ENCODE measurements around the gene SIAH3. TPM values are rescaled to one million over a fixed set of nuclear protein-coding genes. Genes with fewer than 3 reads are reported as not detected.

Gene SIAH3
- total and polyA plus RNA-seq, 4 donors = 3.5 to 15.1 (median 12.4) TPM

DNA sequence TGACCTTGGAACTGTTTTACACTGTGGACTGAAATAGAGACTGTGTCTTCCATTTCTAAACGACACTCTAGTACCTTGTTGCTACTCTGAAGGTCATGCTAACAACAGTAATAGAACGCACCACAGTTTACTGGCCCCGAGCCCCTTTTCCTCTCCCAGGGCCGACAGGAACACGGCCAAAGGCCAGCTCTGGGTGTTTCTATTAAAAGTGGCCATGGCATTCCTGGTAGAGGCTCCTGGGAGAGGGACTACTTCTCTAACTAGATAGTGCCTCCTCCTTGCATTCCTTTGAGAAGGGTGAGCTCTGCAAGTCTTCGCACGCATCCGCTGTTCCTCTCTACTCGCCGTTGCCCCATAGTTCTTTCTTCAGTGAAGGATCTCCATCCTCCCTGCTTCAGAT, 18.7 kb upstream of the SIAH3 start:
- H3K9me3 ChIP-seq (ENCODE audit: control insufficient read depth, insufficient read depth, low read length) = no peaks in the 10 kb centered on the region
- H3K4me1 ChIP-seq (ENCODE audit: control insufficient read depth, insufficient read depth, low read length) = no peaks in the 10 kb centered on the region
- no peak overlapping the region for H3K4me3 ChIP-seq (ENCODE audit: low read depth, low read length)
- DNase-seq (ENCODE audit: low read depth in 4 of 6, low spot score in 6 of 6) = no peak
- H3K36me3 ChIP-seq (ENCODE audit: control insufficient read depth, insufficient read depth, low read length) = no peaks in the 10 kb centered on the region
- H3K27me3 ChIP-seq (ENCODE audit: control insufficient read depth, insufficient read depth, low read length) = no peaks in the 10 kb centered on the region
- no peak overlapping the region for H3K27ac ChIP-seq (ENCODE audit: low read depth, low read length)
- 91% methylated on average over 8 of the region's 10 CpGs for WGBS (ENCODE audit: insufficient coverage)

DNA sequence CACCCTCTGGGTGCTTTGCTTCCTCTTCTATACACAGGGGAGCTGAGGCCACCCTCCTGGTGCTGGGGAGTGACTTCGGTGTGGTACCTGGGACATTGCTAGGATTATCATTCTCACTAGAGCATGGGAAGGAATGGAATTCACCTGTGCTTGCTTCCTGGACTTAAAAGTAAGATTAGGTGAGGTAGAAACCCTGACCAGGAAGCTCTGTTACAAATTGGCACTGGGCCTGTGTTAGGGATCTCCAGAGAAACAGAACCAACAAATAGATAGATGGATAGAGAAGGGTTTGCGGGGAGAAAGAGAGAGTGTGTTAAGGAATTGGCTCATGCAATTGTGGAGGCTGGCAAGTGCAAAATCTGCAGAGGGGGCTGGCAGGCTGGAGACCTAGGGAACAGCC, 13.9 kb upstream of the SIAH3 start:
- no peaks in the 10 kb centered on the region for H3K9me3 ChIP-seq (ENCODE audit: control insufficient read depth, insufficient read depth, low read length)
- H3K36me3 ChIP-seq (ENCODE audit: control insufficient read depth, insufficient read depth, low read length) = no peaks in the 10 kb centered on the region
- no peaks in the 10 kb centered on the region for H3K27me3 ChIP-seq (ENCODE audit: control insufficient read depth, insufficient read depth, low read length)
- peaks cover 7% of the 10 kb centered on the region for H3K4me1 ChIP-seq (ENCODE audit: control insufficient read depth, insufficient read depth, low read length)
- no peak for DNase-seq (ENCODE audit: low read depth in 4 of 6, low spot score in 6 of 6)
- no peak overlapping the region for H3K4me3 ChIP-seq (ENCODE audit: low read depth, low read length)
- WGBS (ENCODE audit: insufficient coverage) = no CpG with 5 or more reads among the region's 2 CpGs
- H3K27ac ChIP-seq (ENCODE audit: low read depth, low read length) = no peak overlapping the region

DNA sequence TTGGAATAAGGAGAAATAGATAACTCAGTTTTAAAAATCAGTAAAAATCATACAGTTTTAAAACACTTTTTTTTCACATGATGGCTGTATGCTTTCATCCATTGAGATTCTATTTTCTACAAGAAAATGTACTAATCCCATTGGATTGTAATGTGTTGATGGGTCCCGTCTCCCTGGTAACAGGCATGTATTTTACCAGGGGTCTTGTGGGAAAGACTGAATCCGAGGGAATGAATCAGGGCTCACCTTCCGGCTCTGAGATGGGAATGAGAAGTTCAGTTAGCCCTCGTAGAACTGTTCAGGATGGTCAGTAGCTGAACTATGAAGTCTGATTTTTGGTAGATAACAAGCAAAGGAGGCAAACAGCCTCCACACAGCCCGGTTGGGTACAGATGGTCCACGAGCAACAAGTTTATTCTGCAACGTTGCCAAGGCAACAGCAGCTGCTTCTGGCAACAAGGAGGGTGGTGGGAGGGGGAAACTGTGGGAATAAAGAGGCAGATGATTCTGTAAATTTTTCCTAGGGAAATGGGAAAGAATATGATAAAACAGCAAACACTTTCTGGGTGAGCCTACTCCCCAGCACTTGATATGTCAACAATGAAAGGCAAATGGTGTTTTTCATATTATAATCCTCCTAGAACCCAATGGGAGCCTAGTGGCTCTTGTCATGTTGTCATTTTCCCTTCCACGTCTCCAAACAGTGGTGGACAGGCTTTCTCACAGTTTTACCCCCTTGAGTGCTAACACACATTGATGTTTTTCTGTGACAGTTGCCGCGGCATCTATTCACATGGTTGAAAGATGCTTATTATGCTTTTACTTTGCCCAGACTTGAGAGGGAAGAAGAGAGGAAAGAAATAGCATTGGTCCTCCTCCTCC, 12.4 kb upstream of the SIAH3 start:
- 18% methylated on average over 8 of the region's 10 CpGs for WGBS (ENCODE audit: insufficient coverage)
- Histone ChIP-seq H3K27me3 (ENCODE audit: control insufficient read depth, insufficient read depth, low read length) (no peaks in the 10 kb centered on the region), H3K9me3 (ENCODE audit: control insufficient read depth, insufficient read depth, low read length) (no peaks in the 10 kb centered on the region), H3K4me3 (ENCODE audit: low read depth, low read length) (no peak overlapping the region), H3K27ac (ENCODE audit: low read depth, low read length) (no peak overlapping the region), H3K36me3 (ENCODE audit: control insufficient read depth, insufficient read depth, low read length) (no peaks in the 10 kb centered on the region), H3K4me1 (ENCODE audit: control insufficient read depth, insufficient read depth, low read length) (peaks cover 7% of the 10 kb centered on the region)
- peak in 3 of 6 donors; percentile 68 to 95 (median 95) for DNase-seq (ENCODE audit: low read depth in 4 of 6, low spot score in 6 of 6)

DNA sequence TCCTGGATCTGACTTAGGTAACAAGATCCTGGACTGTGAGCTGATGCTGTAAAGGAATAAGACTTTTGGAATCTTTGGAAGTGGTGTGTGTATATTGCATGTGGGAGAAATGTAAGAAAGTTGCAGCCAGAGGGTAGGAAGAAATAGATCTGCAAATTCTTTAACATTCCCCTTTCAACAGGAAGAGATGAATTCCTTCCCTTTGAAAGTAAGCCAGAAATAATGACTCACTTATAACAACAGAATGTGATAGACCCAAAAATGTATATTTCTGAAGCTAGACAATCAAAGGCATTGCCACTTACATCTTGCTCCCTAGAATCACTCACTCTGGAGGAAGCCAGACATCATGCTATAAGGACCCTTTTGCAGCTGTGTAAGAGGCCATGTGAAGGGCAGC, 9.8 kb upstream of the SIAH3 start:
- no peak overlapping the region for H3K27ac ChIP-seq (ENCODE audit: low read depth, low read length)
- H3K4me3 ChIP-seq (ENCODE audit: low read depth, low read length) = no peak overlapping the region
- no peaks in the 10 kb centered on the region for H3K9me3 ChIP-seq (ENCODE audit: control insufficient read depth, insufficient read depth, low read length)
- no peak for DNase-seq (ENCODE audit: low read depth in 4 of 6, low spot score in 6 of 6)
- H3K36me3 ChIP-seq (ENCODE audit: control insufficient read depth, insufficient read depth, low read length) = no peaks in the 10 kb centered on the region
- H3K4me1 ChIP-seq (ENCODE audit: control insufficient read depth, insufficient read depth, low read length) = peaks cover 7% of the 10 kb centered on the region
- no peaks in the 10 kb centered on the region for H3K27me3 ChIP-seq (ENCODE audit: control insufficient read depth, insufficient read depth, low read length)

DNA sequence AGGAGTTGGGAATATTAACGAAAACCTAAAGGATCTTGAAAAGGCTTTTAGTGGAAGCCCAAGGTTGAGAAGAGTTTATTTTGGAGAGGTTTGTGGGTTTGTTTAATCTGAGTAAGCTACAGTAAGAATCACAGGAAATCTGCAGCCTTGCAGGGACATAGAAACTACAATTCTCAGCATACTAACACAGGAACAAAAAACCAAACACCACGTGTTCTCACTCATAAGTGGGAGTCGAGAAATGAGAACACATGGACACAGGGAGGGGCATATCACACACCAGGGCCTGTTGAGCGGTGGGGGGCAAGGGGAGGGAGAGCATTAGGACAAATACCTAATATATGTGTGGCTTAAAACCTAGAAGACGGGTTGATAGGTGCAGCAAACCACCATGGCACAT, 8.7 kb upstream of the SIAH3 start:
- no peak for DNase-seq (ENCODE audit: low read depth in 4 of 6, low spot score in 6 of 6)
- no peaks in the 10 kb centered on the region for H3K27me3 ChIP-seq (ENCODE audit: control insufficient read depth, insufficient read depth, low read length)
- no peak overlapping the region for H3K4me3 ChIP-seq (ENCODE audit: low read depth, low read length)
- peaks cover 7% of the 10 kb centered on the region for H3K4me1 ChIP-seq (ENCODE audit: control insufficient read depth, insufficient read depth, low read length)
- H3K27ac ChIP-seq (ENCODE audit: low read depth, low read length) = no peak overlapping the region
- no peaks in the 10 kb centered on the region for H3K36me3 ChIP-seq (ENCODE audit: control insufficient read depth, insufficient read depth, low read length)
- 53% methylated on average over 3 of the region's 5 CpGs for WGBS (ENCODE audit: insufficient coverage)
- H3K9me3 ChIP-seq (ENCODE audit: control insufficient read depth, insufficient read depth, low read length) = no peaks in the 10 kb centered on the region

DNA sequence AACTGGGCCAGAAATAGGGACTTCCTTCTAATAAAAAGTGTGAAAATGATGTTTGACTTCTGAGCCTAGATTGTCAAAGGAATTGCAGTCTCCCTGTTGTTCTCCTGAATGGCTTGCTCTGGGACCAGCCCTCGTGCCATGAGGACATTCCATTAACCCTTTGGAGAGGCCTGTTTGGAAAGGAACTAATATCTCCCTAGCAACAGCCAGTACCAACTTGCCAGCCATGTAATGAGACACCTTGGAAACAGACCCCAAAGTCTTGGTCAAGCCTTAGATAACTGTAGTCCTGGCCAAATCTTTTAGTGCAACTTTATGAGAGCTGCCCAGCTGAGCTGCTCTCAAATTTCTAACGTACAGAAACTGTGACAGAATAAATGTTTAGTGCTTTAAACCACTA, 8.2 kb upstream of the SIAH3 start:
- Histone ChIP-seq H3K36me3 (ENCODE audit: control insufficient read depth, insufficient read depth, low read length) (no peaks in the 10 kb centered on the region), H3K4me3 (ENCODE audit: low read depth, low read length) (no peak overlapping the region), H3K27me3 (ENCODE audit: control insufficient read depth, insufficient read depth, low read length) (no peaks in the 10 kb centered on the region), H3K4me1 (ENCODE audit: control insufficient read depth, insufficient read depth, low read length) (peaks cover 7% of the 10 kb centered on the region), H3K27ac (ENCODE audit: low read depth, low read length) (no peak overlapping the region), H3K9me3 (ENCODE audit: control insufficient read depth, insufficient read depth, low read length) (no peaks in the 10 kb centered on the region)
- WGBS (ENCODE audit: insufficient coverage) = 10% methylated on average over 1 of the region's 2 CpGs
- DNase-seq (ENCODE audit: low read depth in 4 of 6, low spot score in 6 of 6) = peak in 2 of 6 donors; percentile 66 to 78

DNA sequence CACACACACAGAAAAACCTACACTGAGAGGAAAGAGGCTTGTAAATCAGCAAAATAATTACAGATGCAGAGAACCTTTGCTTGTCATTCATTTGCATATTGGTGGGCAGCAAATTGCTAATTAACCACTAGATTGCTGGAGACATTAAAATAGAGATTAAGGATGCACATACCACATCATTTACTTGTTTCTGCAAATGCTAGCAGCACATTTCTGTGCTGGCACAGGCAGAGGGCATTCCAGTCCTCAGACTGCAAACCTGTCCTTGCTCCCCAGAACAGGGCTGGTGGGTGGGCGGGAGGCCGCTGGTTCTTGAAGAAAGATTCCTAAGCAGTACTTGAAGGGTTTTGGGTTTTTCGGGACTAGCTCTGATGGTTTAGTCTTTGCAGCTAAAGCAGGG, 941 bp upstream of the SIAH3 start:
- H3K9me3 ChIP-seq (ENCODE audit: control insufficient read depth, insufficient read depth, low read length) = peaks cover 4% of the 10 kb centered on the region
- no peak overlapping the region for H3K4me3 ChIP-seq (ENCODE audit: low read depth, low read length)
- DNase-seq (ENCODE audit: low read depth in 4 of 6, low spot score in 6 of 6) = peak in 2 of 6 donors; percentile 34 to 75
- H3K36me3 ChIP-seq (ENCODE audit: control insufficient read depth, insufficient read depth, low read length) = no peaks in the 10 kb centered on the region
- peaks cover 29% of the 10 kb centered on the region for H3K4me1 ChIP-seq (ENCODE audit: control insufficient read depth, insufficient read depth, low read length)
- H3K27me3 ChIP-seq (ENCODE audit: control insufficient read depth, insufficient read depth, low read length) = peaks cover 15% of the 10 kb centered on the region
- no peak overlapping the region for H3K27ac ChIP-seq (ENCODE audit: low read depth, low read length)
- WGBS (ENCODE audit: insufficient coverage) = 83% methylated on average over 3 of the region's 3 CpGs

DNA sequence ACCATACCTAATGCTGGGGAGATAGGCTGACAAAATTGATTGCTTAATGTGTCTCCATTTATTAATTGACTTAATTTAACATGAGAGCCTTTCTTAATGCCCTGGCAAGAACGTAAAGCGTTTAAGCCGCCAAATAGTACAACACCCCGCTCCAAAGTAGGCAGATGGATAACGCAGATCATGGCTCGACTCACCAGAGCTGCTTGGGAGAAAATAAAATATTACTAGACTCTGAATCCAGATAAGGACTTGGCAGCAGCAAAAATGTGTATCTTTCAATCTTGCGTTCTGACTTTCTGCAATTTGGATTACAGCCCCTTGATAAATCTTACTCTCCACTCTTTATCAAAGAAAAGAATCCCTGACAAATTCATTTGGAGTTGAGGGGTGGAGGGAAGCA, 403 bp upstream of the SIAH3 start:
- H3K27ac ChIP-seq (ENCODE audit: low read depth, low read length) = no peak overlapping the region
- H3K9me3 ChIP-seq (ENCODE audit: control insufficient read depth, insufficient read depth, low read length) = peaks cover 4% of the 10 kb centered on the region
- DNase-seq (ENCODE audit: low read depth in 4 of 6, low spot score in 6 of 6) = peak in 1 of 6 donors; percentile 81
- peaks cover 29% of the 10 kb centered on the region for H3K4me1 ChIP-seq (ENCODE audit: control insufficient read depth, insufficient read depth, low read length)
- H3K4me3 ChIP-seq (ENCODE audit: low read depth, low read length) = peak overlapping the region; percentile 55
- WGBS (ENCODE audit: insufficient coverage) = no CpG with 5 or more reads among the region's 7 CpGs
- peaks cover 15% of the 10 kb centered on the region for H3K27me3 ChIP-seq (ENCODE audit: control insufficient read depth, insufficient read depth, low read length)
- no peaks in the 10 kb centered on the region for H3K36me3 ChIP-seq (ENCODE audit: control insufficient read depth, insufficient read depth, low read length)

DNA sequence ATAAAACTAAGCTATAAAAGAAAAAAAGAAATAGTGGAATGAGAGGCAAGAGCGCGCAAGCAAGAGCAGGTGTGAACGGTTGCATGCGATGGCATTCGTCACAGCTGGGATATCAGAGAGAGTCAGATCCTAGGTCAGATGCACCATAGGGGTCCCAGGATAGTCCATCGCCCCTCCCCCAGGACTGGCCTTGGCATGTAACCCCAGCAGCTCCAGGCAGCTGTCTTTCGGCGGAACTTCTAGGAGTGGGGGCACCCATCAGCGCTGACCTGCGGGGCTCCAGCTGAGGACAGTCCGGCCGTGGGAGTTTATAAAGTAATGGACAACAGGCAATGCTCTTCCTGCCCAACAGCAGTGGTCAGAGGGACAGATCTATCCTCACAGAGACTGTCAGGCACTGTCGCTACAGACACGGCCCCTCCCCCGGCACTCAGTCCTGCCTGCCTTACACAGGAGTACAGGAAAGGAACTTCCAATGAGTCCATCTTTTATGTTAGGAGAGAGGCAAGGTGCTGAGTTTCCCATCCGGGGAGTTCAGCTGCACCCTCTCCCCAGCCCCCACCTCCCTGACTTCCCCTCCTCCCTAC, 1.4 kb downstream of the SIAH3 start:
- Histone ChIP-seq H3K4me3 (ENCODE audit: low read depth, low read length) (peak overlapping the region; percentile 55), H3K27me3 (ENCODE audit: control insufficient read depth, insufficient read depth, low read length) (peaks cover 15% of the 10 kb centered on the region), H3K4me1 (ENCODE audit: control insufficient read depth, insufficient read depth, low read length) (peaks cover 29% of the 10 kb centered on the region), H3K9me3 (ENCODE audit: control insufficient read depth, insufficient read depth, low read length) (peaks cover 4% of the 10 kb centered on the region), H3K27ac (ENCODE audit: low read depth, low read length) (no peak overlapping the region), H3K36me3 (ENCODE audit: control insufficient read depth, insufficient read depth, low read length) (no peaks in the 10 kb centered on the region)
- WGBS (ENCODE audit: insufficient coverage) = 36% methylated on average over 15 of the region's 16 CpGs
- DNase-seq (ENCODE audit: low read depth in 4 of 6, low spot score in 6 of 6) = peak in 2 of 6 donors; percentile 14 to 61

DNA sequence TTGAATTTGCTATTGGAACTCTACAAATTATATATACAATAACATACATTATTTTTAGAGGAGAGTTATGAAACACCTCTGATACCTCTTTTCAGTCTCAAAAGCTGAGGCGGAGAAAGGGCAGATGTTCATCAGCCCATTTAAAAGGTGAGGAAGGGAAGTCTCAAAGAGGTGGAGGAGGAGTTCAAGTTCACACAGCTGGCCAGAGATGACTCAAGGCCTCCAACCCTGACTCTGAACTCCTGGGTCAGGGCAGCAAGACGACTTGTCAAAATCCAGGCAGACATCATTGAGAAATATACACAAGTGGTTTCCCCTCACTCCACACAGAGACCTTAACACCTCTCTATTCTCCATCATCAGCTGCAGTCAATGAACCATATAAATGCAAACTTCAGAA, 2.1 kb downstream of the SIAH3 start:
- DNase-seq (ENCODE audit: low read depth in 4 of 6, low spot score in 6 of 6) = no peak
- Histone ChIP-seq H3K27me3 (ENCODE audit: control insufficient read depth, insufficient read depth, low read length) (peaks cover 15% of the 10 kb centered on the region), H3K27ac (ENCODE audit: low read depth, low read length) (no peak overlapping the region), H3K4me1 (ENCODE audit: control insufficient read depth, insufficient read depth, low read length) (peaks cover 29% of the 10 kb centered on the region), H3K4me3 (ENCODE audit: low read depth, low read length) (no peak overlapping the region), H3K9me3 (ENCODE audit: control insufficient read depth, insufficient read depth, low read length) (peaks cover 3% of the 10 kb centered on the region), H3K36me3 (ENCODE audit: control insufficient read depth, insufficient read depth, low read length) (no peaks in the 10 kb centered on the region)
- 77% methylated on average over 2 of the region's 2 CpGs for WGBS (ENCODE audit: insufficient coverage)

Data from spinal cord (tissue), 10 donors.